NCI-H1092 treated with DMSO at 0.1 percent for 48 hours (cell line): ENCODE data around the gene IPO11.
"Not testable (repeated sequence)": the region's sequence is repeated elsewhere in the genome, so short reads cannot be mapped to it uniquely, and the experiment has no call there.

Experiments used
- DNase-seq: peaks from one replicate; lab custom pipeline; 2025; lab: John Stamatoyannopoulos, UW

The IPO11 gene

DNA sequence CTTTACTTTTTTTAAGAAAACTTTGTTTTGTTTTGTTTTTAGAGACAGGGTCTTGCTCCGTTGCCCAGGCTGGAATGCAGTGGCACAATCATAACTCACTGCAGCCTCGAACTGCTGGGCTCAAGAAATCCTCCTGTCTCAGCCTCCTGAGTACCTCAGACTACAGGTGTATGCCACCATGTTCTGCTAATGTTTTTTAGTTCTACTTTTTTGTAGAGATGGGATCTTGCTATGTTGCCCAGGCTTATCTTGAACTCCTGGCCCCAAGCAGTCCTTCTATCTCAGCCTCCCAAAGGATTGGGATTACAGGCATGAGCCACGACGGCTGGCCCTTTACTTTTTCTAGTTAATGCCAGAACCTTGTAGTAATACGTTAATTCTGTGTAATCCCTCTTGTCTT is 36.0 kb downstream of the IPO11 start:
- no peak for DNase-seq

DNA sequence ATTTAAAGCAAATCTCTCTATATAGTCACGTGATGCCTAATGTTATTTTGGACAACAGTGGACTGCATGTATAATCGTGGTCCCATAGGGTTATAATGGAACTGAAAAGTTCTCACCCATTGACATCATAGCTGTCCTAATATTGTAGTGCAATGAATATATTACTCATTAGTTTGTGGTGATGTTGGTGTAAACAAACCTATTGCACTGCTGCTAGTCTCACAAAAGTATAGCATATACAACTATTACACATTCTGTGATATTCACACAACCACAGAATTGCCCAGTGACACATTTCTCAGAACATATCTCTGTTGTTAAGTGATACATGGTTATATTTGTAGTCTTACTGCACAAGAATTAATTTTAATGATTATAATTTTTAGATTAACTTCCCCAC is 37.7 kb downstream of the IPO11 start:
- no peak for DNase-seq

DNA sequence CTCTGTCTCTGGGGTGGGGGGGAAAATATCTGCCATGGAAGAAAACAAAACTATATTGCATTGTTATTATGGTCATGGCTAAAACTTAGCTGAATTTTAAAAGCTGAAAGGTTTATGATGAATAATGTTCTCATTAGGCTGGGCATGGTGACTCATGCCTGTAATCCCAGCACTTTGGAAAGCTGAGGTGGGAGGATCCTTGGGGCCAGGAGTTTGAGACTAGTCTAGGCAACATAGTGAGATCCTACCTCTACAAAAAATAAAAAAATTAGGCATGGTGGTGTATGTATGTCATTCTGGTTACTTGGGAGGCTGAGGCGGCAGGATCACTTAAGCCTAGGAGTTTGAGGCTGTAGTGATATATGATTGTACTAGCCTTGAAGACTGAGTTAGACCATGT is 44.5 kb downstream of the IPO11 start:
- DNase-seq, result no peak

- DNase-seq, result no peak
These were observed 48.0 kb downstream of the IPO11 start for GRCh38 chr5:62460578-62460983.

DNA sequence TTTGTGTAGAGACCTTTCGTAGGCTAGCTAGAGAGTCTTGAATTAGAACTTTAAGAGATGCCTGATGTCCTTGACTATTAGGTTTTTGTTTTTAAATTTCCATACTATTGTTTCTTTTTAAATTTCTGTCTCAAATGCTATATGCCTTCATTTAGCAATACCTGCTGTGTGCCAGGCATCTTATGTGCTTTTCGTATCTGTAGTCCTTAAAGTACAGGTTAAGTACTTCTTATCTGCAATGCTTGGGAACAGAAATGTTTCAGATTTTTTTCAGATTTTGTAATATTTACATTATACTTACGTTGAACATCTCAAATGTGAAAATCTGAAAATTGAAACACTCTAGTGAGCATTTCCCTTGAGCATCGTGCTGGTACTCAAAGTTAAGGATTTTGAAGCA is 49.0 kb downstream of the IPO11 start:
- no peak for DNase-seq

- DNase-seq, result no peak
These were observed 53.7 kb downstream of the IPO11 start for GRCh38 chr5:62465985-62466925.

DNA sequence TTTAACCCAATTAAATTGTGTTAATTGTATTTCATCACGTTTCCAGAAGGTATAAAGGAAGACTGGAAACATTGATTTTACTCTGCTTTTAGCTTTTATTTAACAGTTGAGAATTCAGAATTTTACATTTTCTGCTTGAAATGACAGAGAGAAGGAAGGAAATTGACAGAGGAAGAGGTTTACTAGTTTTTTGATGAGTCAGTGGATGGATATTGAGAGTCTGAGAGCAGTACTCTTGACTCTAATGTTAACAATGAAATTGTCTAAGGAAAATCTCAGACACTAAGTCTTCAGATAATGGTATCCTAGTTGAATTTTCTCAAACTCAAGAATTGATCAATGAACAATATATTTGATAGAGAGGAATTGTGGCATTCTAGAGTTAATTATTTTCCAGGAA is 60.6 kb downstream of the IPO11 start:
- DNase-seq, result no peak

DNA sequence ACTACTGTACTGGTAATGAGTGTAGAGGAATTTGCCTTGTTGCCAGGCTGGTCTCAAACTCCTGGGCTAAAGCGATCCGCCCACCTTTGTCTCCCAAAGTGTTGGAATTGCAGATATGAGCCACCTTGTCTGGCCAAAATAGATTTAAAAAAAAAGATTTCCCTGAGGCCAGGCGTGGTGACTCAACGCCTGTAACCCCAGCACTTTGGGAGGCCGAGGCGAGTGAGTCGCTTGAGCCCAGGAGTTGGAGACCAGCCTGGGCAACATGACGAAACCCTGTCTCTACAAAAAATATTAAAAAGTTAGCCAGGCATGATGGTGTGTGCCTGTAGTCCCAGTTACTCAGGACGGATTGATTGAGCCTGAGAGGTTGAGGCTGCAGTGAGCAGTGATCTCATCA is 62.5 kb downstream of the IPO11 start:
- no peak for DNase-seq

DNA sequence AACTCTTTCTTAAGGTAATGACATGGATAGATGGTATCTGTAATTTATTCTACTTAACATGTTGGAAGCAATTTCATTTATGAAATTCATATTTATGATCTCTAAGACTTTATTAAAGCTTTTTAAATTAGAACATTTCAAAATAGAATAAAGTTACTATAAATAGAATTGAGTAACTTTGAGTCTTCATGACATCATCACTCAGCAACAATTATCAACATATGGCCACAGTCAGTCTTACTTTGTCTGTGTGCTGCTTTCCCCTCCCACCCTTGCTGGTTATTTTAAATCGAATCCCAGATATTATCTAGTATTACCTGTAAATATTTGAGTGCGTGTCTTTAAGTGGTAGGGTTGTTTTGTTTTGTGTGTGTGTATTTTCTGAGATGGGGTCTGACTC is 65.2 kb downstream of the IPO11 start:
- DNase-seq, result no peak

DNA sequence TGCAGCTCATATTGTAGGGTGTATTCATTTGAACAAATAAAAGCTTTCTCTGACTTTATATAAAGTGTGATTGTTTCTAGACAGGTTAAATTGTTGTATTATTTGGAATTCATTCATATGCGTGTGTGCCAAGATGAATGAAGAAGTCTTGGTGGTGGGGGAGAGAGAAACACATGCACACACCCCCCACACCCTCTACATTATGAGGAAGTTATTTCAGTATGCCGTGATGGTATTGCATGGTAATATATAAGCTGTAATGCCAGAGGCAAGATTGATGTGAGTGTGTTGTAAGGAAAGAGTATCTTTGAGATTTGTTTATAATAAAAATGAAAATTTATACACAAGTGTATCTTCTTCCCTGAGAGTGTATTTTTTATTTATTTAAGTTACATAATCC is 71.0 kb downstream of the IPO11 start:
- DNase-seq, result no peak

GRCh38 chr5:62486672-62487071 is 74.1 kb downstream of the IPO11 start:
- DNase-seq, result no peak

DNA sequence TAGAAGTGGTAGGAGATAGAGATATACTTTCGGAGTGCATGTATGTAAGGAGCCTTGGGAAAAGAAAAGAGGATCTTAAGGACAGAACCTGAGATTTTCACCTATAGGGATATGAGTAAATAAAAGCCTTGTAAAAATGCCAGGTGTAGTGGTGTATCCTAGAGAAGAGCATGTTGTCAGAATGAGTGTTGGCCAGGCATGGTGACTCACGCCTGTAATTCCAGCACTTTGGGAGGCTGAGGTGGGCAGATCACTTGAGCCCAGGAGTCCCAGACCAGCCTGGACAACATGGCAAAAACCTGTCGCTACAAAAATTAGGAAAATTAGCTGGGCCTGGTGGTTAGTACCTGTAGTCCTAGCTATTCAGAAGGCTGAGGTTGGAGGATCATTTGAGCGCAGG is 76.0 kb downstream of the IPO11 start:
- DNase-seq, result no peak

GRCh38 chr5:62489471-62489870 is 76.9 kb downstream of the IPO11 start:
- no peak for DNase-seq

DNA sequence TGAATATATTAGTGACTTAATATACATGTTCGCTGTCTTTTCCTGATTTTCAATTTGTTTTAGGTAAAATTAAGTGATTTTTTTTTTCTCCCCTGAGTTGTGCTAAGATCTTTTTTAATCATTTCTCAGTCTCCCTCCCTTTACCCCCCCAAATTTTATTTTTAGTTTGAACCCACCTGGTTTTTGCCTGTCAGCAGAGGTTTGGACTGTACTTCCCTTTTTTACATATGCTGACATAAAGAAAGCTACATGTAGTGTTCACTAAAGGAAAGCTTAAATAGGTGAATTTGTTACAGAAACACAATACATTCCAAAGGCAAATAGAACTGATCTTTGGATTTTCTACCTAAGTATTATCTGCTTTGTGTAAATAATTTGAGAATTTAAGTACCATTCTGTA is 82.2 kb downstream of the IPO11 start:
- DNase-seq, result no peak

DNA sequence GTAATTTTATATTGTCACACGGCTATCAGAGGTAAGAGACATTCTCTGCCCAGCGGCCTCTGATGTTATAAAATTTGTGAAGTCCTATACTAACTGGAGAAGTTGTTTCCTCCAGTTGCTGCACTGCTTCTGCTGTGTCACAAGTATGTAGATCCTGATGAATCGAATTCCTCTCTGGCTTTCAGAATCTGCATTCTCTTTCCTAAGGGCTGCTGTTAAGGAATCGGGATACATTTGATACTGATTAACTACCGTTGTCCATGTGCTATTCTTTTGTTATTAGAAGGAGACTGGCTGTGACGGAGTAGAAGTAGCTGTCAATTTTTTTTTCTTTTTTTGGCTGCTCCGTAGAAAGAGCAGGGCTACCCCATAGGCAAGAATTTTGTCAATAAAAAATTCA is 84.3 kb downstream of the IPO11 start:
- DNase-seq, result no peak

DNA sequence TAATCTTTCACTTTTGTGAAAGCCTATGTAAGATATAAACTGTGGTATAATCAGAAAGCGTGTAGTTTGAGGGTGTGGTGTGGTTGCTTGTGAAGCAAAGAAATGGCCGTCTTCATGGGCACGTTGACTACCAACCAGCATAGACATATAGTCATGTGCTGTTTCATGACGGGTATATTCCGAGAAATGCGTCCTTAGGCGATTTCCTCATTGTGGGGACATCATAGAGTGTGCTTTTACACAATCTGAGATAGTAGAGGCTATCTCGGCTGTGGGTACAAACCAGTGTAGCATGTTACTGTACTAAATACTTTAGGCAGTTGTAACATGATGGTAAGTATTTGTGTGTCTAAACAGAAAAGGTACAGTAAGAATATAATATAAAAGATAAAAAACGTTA is 86.4 kb downstream of the IPO11 start:
- DNase-seq, result no peak

DNA sequence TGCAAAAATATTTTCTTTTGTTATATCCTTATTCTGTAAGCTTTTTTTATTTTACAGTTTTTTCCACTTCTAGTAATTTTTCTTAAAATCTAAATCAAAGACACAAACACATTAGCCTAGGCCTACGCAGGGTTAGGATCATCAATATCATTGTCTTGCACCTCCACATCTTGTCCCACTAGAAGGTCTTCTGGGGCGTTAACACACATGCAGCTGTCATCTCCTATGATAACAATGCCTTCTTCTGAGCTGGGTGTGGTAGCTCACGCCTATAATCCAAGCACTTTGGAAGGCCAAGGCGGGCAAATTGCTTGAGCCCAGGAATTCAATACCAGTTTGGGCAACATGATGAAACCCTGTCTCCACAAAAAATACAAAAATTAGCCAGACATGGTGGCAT is 87.2 kb downstream of the IPO11 start:
- DNase-seq, result no peak

DNA sequence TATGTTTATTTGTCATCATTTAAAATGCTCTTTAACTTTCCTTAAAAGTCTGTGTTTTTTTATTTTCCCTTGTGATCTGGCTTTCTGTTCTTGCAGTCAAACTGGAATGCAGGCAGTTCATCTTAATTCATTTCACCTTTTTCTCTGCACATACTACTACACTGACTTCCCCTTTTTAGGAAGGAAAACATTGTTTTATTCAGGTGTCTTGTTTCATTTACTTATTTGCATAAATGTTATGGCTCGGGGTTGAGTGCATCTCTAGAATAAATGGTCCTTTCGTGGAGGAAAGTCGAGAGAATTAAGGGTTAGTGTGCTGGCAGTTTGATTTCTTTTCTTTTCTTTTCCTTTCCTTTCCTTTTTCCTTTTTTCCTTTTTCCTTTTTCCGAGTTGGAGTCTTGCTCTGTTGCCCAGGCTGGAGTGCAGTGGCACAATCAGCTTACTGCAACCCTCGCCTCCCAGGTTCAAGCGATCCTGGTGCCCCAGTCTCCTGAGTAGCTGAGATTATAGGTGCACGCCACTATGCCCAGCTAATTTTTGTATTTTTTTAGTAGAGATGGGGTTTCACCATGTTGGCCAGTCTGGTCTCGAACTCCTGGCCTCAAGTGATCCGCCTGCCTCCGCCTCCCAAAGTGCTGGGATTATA is 90.0 kb downstream of the IPO11 start:
- DNase-seq, result no peak

- DNase-seq, result no peak
These were observed 91.6 kb downstream of the IPO11 start for GRCh38 chr5:62504129-62504528.

DNA sequence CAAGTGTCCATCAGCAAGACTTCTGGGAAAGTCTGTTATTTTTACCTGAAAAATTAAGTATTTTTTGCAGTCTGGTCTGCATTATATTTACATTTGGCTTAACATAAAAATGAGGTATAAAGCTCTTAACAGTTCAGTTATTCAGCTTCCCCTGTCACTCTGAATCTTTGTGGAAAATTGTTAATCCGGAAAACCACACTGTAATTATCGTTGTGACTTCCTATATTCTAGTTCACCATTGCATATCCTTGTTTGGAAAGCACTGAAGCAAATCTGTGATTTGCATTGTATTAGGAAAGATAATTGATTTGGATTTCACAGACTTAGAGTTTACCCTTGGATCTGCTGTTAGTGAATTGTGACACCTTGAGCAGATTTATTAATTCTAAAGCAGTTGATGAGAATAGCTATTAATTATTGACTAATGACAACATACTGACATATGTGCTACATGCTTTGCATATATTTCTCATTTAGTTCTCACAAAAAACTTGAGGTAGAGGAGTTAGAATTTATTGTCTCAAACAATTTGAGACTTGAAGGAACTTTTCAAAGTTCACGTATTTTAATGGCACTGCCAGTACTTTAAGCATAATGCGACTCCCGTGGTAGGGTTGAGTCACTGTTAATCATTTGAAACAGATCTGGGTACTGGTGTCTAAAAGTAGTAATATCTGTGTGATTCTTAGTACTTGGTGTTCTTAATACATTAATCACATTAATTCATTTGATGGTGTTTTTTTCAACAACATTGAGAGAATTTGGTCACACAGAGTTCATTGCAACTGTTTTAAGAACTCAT is 94.3 kb downstream of the IPO11 start:
- DNase-seq, result no peak

- DNase-seq, result not testable (repeated sequence)
These were observed 96.2 kb downstream of the IPO11 start for GRCh38 chr5:62508760-62509159.

DNA sequence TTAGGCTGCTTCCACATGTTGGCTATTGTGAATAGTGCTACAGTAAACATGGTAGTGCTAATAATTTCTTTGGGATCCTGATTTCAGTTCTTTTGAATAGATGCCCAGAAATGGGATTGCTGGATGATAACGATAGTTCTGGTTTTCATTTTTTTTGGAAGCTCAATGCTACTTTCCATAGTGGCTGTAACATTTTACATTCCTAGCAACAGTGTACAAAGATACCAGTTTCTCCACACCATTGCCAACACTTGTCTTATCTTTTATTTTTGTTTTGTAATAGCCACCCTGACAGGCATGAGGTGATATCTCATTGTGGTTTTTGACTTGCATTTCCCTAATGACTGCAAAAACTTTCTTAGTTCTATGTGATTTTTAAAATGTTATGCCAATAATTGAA is 97.2 kb downstream of the IPO11 start:
- no peak for DNase-seq

GRCh38 chr5:62513085-62513484 is 100.5 kb downstream of the IPO11 start:
- not testable (repeated sequence) for DNase-seq
